GM23248 (cell line): ENCODE measurements around the gene ARSG. TPM values are rescaled to one million over a fixed set of nuclear protein-coding genes. Genes with fewer than 3 reads are reported as not detected.
A peak's percentile ranks its signal among the peaks of the same experiment; 100 is the strongest.

ENCODE experiments used
- DNase-seq: peaks from one replicate; pipeline ENCODE4 v3.0.0-alpha.2; 2015
- H2AFZ ChIP-seq: fragments of 200-600 bp; sonication (generic); 2 replicates; pipeline ENCODE4 v1.6.1; 2016; ENCODE audit warnings: antibody characterized with exemption
- H3F3A ChIP-seq: fragments of 200-600 bp; sonication (generic); 2 replicates; pipeline ENCODE4 v1.6.1; 2016; ENCODE audit warnings: mild to moderate bottlenecking, antibody characterized with exemption, mixed run types; ENCODE audit not compliant: insufficient read depth
- H3K27ac ChIP-seq: fragments of 200-600 bp; sonication (generic); 2 replicates; pipeline ENCODE4 v1.5.1; 2016; ENCODE audit warnings: mild to moderate bottlenecking
- H3K27me3 ChIP-seq: fragments of 200-600 bp; sonication (generic); replicated peaks from 2 replicates; pipeline ENCODE4 v1.6.1; 2016; ENCODE audit warnings: mild to moderate bottlenecking; ENCODE audit not compliant: insufficient read depth
- H3K36me3 ChIP-seq: fragments of 200-600 bp; sonication (generic); 2 replicates; pipeline ENCODE4 v1.6.1; 2016; ENCODE audit warnings: low read depth, mild to moderate bottlenecking
- H3K4me1 ChIP-seq: fragments of 200-600 bp; sonication (generic); 2 replicates; pipeline ENCODE4 v1.6.1; 2016; ENCODE audit warnings: mild to moderate bottlenecking; ENCODE audit not compliant: insufficient read depth
- H3K4me2 ChIP-seq: fragments of 200-600 bp; sonication (generic); one replicate; pipeline ENCODE4 v1.6.1; 2016; ENCODE audit warnings: mild to moderate bottlenecking; ENCODE audit not compliant: unreplicated experiment
- H3K4me3 ChIP-seq: fragments of 200-600 bp; sonication (generic); 2 replicates; pipeline ENCODE4 v1.5.1; 2016; ENCODE audit warnings: mild to moderate bottlenecking
- H3K79me2 ChIP-seq: fragments of 200-600 bp; sonication (generic); 2 replicates; pipeline ENCODE4 v1.6.1; 2016; ENCODE audit warnings: mild to moderate bottlenecking; ENCODE audit not compliant: insufficient read depth
- H3K9ac ChIP-seq: fragments of 200-600 bp; sonication (generic); 2 replicates; pipeline ENCODE4 v1.6.1; 2016; ENCODE audit warnings: mild to moderate bottlenecking
- H3K9me2 ChIP-seq: fragments of 200-600 bp; sonication (generic); 2 replicates; pipeline ENCODE4 v1.6.1; 2016; ENCODE audit warnings: mixed run types, mild to moderate bottlenecking, moderate library complexity; ENCODE audit not compliant: insufficient read depth
- H3K9me3 ChIP-seq: fragments of 200-600 bp; sonication (generic); one replicate; pipeline ENCODE4 v1.6.1; 2017; ENCODE audit warnings: low read depth
- H4K20me1 ChIP-seq: fragments of 200-600 bp; sonication (generic); 2 replicates; pipeline ENCODE4 v1.6.0; 2016; ENCODE audit not compliant: insufficient read depth
- EZH2 ChIP-seq: fragments of 200-600 bp; sonication (generic); IDR thresholded peaks from 2 replicates; pipeline ENCODE4 v1.6.1; 2018; ENCODE audit warnings: antibody characterized with exemption, mild to moderate bottlenecking; ENCODE audit not compliant: insufficient read depth, poor library complexity, severe bottlenecking
- EZH2phosphoT487 ChIP-seq: fragments of 200-600 bp; sonication (generic); IDR thresholded peaks from 2 replicates; pipeline ENCODE4 v1.6.1; 2018; ENCODE audit warnings: antibody characterized with exemption, moderate library complexity, mild to moderate bottlenecking, low read depth; ENCODE audit not compliant: insufficient read depth
- WGBS, 2 experiments: methylation state at CpG; one replicate each; pipeline ENCODE4 v1.1.6; 2015 to 2017; ENCODE audit warnings: low lambda C conversion rate in 2 of 2, low coverage in 1 of 2; ENCODE audit errors: missing lambda C conversion rate in 2 of 2; 5-methylcytosine and 5-hydroxymethylcytosine counted together
- in situ Hi-C: fragments of 300-500 bp; cut with MboI; formaldehyde crosslinking; loops from 2 replicates; pipeline ENCODE4 v1.15.0; 2020
- polyA plus RNA-seq: library from polyadenylated mRNA; unstranded; fragments of >200 nt; fragmentation: Nextera tagmentation; extraction: Ambion mirVana; gene quantifications from 2 replicates; pipeline ENCODE4 v1.2.1, GENCODE V29; 2016
- total RNA-seq: library from RNA; depleted of rRNA; stranded (reverse); fragments of >200 nt; shearing (Covaris generic); gene quantifications from 2 replicates; pipeline ENCODE4 v1.2.3, GENCODE V29; 2014

ARSG gene
- total and polyA plus RNA-seq, 2 experiments from 2014 or later = 2.8 to 5.6 TPM

DNA sequence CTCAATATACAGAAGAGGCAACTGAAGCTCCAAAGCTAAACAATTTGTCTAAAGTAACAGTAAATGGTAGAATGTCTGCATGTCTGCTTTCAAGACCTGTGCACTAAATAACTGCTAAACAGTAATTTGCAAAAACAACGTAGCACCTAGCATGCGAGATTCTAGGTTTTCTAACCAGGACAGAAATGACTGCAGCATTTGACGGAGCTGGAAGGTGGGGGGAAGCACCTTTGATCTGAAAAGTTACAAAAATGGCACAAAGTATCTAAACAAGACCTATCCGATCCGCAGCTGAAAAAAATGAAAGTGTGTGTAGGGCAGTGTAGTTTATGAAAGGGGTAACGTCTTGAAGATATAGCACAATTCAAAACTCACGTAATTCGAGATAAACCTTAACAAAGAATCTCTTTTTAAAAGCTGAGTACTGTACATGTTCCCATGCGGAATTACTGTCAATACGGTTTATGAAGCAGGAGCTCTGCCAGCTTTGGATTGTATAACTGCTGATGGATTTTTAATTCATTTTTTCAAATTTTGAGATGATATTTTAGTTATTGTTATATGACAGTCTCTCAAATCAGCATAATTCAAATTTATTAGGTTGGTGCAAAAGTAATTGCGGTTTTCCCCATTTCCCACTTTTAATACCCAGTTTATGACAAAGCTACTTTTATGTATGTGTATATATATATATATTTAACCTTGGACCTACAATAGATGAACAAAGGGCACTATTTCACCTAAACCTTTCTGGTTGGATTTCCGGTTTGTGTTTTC is 167.2 kb downstream of the ARSG start:
- H3K4me2 ChIP-seq = peak overlapping the region; percentile 93
- peaks cover 16% of the 10 kb centered on the region for H3K4me1 ChIP-seq
- no peaks in the 10 kb centered on the region for H3K36me3 ChIP-seq
- TF ChIP-seq EZH2 = no peak
- no peak for TF ChIP-seq EZH2phosphoT487
- H3F3A ChIP-seq = peaks cover 36% of the 10 kb centered on the region
- H3K9me2 ChIP-seq = no peaks in the 10 kb centered on the region
- WGBS, 2 experiments = 52 to 53% methylated on average over 12 of the region's 12 CpGs
- peak overlapping the region; percentile 86 for H2AFZ ChIP-seq
- H3K9me3 ChIP-seq = no peaks in the 10 kb centered on the region
- H3K27ac ChIP-seq = peak overlapping the region; percentile 86
- H3K9ac ChIP-seq = peak overlapping the region; percentile 90
- in situ Hi-C loops = no loop called here
- H4K20me1 ChIP-seq = no peaks in the 10 kb centered on the region
- H3K27me3 ChIP-seq = no peaks in the 10 kb centered on the region
- no peak for DNase-seq
- H3K79me2 ChIP-seq = peaks cover 20% of the 10 kb centered on the region
- peak overlapping the region; percentile 74 for H3K4me3 ChIP-seq

GRCh38 chr17:68459037-68459639 is 167.8 kb downstream of the ARSG start:
- in situ Hi-C loops = no loop called here

DNA sequence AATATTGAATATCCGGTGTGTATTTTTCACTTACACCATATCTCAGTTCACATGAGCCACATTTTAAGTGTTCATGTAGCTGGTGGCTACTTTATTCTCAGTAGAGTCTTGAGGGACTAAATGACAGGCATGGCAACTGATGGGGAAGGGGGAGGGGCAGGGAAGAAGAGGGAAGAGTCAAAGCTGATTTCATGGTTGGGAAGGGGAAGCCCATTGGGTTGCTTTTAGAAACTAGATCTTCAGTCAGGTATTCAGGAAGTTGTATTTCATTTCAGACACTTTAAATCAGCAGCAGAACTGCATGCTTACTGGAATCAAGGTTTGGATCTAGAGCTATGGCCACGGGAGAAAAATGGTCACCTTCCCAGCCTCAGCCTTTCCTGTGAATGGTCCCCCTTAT is 168.9 kb downstream of the ARSG start:
- in situ Hi-C loops = loop anchor here (10.0 kb wide), 1 partner anchor 285 kb away; no protein-coding TSS in a partner anchor
- H3K4me2 ChIP-seq = no peak overlapping the region

More at GRCh38 chr17:68459037-68459639, 167.8 kb downstream of the ARSG start:
- Histone ChIP-seq H3K9me3 (no peaks in the 10 kb centered on the region), H3K9me2 (no peaks in the 10 kb centered on the region), H3F3A (peaks cover 31% of the 10 kb centered on the region), H3K4me2 (no peak overlapping the region), H3K9ac (no peak overlapping the region), H3K79me2 (peaks cover 13% of the 10 kb centered on the region), H3K27ac (no peak overlapping the region), H3K36me3 (no peaks in the 10 kb centered on the region), H3K27me3 (no peaks in the 10 kb centered on the region), H3K4me1 (peaks cover 16% of the 10 kb centered on the region), H2AFZ (no peak overlapping the region), H4K20me1 (no peaks in the 10 kb centered on the region), H3K4me3 (no peak overlapping the region)
- 21 to 28% methylated on average over 1 of the region's 1 CpG for WGBS, 2 experiments
- TF ChIP-seq EZH2 (no peak), EZH2phosphoT487 (no peak)
- no peak for DNase-seq

GRCh38 chr17:68460715-68461114 is 169.4 kb downstream of the ARSG start:
- no peak for DNase-seq
- no peak overlapping the region for H3K9ac ChIP-seq
- in situ Hi-C loops = loop anchor here (10.0 kb wide), 1 partner anchor 286 kb away; no protein-coding TSS in a partner anchor

More for the DNA sequence above, 168.9 kb downstream of the ARSG start:
- no peaks in the 10 kb centered on the region for H3K27me3 ChIP-seq
- no peak overlapping the region for H3K27ac ChIP-seq
- H3K4me1 ChIP-seq = peaks cover 6% of the 10 kb centered on the region
- no peak overlapping the region for H3K4me3 ChIP-seq
- no peak overlapping the region for H2AFZ ChIP-seq
- peaks cover 3% of the 10 kb centered on the region for H3K79me2 ChIP-seq
- H3K9me3 ChIP-seq = no peaks in the 10 kb centered on the region
- TF ChIP-seq EZH2phosphoT487 (no peak), EZH2 (no peak)
- no peak for DNase-seq
- H3K9ac ChIP-seq = no peak overlapping the region
- H3K36me3 ChIP-seq = no peaks in the 10 kb centered on the region
- no peaks in the 10 kb centered on the region for H4K20me1 ChIP-seq
- H3F3A ChIP-seq = peaks cover 21% of the 10 kb centered on the region
- no peaks in the 10 kb centered on the region for H3K9me2 ChIP-seq
- 86 to 93% methylated on average over 2 of the region's 2 CpGs for WGBS, 2 experiments

More at GRCh38 chr17:68460715-68461114, 169.4 kb downstream of the ARSG start:
- H3K4me2 ChIP-seq = no peak overlapping the region
- H3K79me2 ChIP-seq = no peaks in the 10 kb centered on the region
- no peak for TF ChIP-seq EZH2
- TF ChIP-seq EZH2phosphoT487 = no peak
- H3F3A ChIP-seq = peaks cover 15% of the 10 kb centered on the region
- H3K4me3 ChIP-seq = no peak overlapping the region
- no peaks in the 10 kb centered on the region for H3K36me3 ChIP-seq
- no peaks in the 10 kb centered on the region for H3K9me3 ChIP-seq
- H3K27me3 ChIP-seq = no peaks in the 10 kb centered on the region
- 0 out of 2 replicates have a peak, but pooled peaks cover under 1% of the 10 kb centered on the region for H3K4me1 ChIP-seq
- H3K9me2 ChIP-seq = no peaks in the 10 kb centered on the region
- no peaks in the 10 kb centered on the region for H4K20me1 ChIP-seq
- H2AFZ ChIP-seq = no peak overlapping the region; the same call in 1 of the 2 replicates
- no peak overlapping the region for H3K27ac ChIP-seq
